Measurements from ENCODE around the gene CLEC7A.
A peak's percentile ranks its signal among the peaks of the same experiment; 100 is the strongest.

The CLEC7A gene

DNA sequence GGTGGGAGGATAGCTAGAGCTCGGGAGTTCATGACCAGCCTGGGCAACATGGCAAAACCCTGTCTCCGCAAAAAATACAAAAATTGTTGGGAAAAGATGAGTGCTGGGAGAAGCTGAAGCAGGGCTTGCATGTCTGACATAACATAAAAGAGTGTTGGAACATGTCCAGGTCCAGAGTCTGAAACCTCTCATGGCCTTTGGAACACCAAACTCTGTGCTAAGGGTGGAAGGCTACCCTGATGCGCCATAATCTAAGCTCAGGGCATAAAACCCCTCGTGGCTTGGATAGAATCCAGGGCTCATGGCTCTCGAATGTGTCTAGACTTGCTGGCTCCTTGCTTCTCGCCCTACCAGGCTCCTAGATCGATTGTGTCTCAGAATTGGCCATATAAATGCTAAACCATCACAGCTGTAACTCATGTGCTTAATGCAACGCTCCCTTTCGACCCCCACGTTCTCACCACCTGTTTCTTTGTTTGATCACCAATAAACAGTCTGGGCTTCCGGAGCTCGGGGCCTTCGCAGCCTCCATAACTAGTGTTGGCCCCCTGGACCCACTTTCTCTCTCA, 6.7 kb upstream of the CLEC7A start:
- DNase-seq = peak; percentile 3

DNA sequence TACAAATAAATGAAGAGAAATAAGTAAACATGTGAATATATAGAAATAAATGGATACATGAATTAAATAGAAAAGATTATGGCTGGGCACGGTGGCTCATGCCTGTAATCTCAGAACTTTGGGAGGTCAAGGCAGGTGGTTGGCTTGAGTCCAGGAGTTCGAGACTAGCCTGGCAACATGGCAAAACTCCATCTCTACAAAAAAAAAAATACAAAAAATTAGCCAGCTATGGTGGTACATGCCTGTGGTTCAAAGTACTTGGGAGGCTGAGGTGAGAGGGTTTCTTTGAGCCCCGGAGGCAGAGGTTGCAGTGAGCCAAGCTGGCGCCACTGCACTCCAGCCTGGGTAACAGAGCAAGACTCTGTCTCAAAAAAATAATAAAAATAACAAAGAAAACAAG, 5.1 kb upstream of the CLEC7A start:
- no peak for DNase-seq

DNA sequence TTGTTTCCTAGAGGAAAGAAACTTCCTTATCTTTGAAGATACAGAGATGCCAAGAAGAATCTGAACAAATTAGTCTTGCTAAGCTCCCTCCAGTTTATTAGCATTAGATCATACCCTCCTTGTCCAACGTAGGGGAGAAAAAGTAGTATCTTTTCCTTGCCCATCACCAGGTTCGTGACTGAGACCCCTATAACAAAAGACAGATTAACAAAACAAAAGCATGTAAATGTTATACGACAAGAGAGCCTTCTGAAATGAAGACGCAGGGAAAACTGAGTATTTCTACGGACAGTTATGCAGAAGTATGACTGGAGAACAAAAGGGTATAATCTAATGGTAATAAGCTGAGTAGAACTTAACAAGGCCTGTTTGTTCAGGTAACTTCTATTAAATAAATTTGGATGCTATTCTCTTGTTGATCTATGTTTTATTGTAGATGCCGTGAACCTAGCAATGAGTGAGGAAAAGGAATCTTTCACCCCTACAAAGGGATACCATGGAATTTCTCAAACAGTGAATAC, 2.9 kb upstream of the CLEC7A start:
- DNase-seq = no peak

DNA sequence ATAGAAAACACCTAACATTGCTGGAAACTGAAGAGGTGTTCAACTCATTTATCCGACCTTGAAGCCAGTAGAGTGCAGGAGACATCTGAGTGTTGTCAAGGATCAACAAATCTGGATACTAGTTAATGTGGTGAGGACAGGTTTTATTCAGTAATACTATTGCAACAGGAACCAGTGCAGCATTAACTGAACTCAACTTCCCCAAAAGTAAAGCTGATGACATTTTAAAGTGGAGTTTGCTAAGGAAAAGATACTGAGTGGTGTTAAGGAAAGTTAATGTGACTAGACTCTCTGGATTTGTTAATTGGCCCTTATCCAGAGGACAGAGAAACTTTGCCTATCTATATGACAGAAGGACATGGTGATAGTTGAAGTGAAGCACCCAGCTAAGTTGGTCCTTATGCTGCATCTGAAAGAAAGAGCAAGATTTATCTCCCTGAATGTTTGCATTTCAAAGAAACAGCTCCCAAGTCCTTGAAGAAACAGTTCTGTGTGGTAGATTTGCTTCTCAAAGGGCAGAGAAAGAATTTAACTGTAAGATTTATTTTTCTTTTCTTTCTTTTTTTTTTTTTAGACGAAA, 1.2 kb upstream of the CLEC7A start:
- no peak for DNase-seq

DNA sequence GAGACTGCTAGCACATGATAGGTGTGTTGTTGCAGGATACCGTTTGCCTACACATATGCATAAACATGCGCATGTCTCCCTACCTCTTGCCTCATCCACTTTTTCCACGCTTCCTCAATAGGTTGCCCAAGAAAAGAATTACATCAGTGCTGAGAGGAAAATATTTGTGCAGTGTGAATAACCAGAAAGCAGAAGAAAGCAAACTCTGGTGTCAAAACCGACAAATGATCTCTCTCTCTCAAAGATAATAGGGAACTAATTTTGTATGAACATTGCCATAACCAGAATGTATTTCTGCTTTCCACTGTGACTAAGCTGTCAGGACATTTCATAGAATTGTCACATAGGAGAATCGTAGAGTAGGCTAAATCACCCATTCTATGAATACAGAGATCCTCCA, 1.3 kb downstream of the CLEC7A start:
- DNase-seq = no peak

DNA sequence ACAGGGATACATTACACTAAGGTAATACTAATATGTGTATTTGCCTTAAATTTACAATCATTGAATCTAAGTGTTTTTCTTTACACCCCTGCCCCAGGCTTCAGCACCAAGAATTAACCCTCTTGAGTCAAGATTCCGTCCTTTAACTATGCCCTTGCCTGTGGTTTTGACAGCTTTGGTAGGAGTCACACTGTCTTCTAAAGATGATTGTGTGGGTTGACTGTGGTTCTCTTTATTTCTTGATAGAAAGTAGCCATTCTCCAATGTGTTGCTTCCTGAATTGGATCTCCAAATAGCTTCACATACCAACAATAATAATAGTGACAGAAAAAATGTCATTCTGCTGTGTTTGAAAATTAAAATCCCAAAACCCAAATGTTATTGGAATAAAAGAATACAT, 3.6 kb downstream of the CLEC7A start:
- no peak for DNase-seq

DNA sequence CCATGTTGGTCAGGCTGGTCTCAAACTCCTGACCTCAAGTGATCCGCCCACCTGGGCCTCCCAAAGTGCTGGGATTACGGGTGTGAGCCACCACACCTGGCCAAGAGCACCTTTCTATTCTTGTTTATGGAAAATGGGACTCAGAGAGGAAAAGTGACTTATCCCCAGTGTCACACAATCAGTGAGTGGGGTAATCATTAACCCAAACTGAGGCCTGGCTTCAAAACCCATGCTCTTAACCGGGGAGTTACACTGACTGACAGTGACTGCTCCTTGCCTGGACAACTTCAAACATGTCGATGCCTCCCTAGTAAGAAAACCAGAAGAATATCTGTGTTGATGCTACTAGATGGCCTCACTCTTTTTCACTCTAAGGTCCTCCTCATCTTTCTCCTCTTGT, 7.3 kb downstream of the CLEC7A start:
- no peak for DNase-seq

DNA sequence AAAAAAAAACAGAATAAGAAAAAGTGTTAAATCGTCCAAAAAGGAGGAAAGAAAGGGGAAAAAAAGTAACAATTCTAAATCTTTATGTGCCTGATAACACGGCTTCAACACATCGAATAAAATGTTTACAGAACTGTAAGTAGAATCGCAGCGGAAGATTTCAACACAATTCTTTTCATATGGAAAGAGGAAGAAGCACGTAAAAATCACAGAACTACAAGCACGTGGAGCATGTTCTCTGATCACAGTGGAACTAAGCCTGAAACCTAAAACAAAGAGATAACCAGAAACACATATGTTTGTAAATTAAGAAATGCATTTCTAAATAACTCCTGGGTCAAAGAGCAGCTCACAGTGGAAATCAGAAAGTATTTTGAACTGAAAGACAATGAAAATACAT, 8.7 kb downstream of the CLEC7A start:
- no peak for DNase-seq

DNA sequence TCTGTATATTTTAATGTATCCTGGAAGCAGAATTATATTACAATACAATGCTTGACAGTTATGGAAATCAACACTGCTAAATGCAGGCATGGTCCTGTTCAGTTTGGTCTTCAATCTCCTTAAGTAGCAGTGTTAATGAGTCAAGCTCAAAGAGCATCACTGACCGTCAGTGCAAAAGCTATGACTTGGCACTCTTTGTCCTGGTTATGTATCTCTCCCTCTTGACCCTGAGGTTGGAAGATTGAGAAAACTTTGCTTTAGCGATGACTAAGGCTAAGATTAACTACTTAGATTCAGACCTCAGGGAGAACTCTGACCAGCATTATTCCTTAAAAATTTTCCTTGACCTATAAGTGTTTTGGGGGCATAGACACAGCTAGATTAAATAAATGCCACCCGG, 10.9 kb downstream of the CLEC7A start:
- no peak for DNase-seq

DNA sequence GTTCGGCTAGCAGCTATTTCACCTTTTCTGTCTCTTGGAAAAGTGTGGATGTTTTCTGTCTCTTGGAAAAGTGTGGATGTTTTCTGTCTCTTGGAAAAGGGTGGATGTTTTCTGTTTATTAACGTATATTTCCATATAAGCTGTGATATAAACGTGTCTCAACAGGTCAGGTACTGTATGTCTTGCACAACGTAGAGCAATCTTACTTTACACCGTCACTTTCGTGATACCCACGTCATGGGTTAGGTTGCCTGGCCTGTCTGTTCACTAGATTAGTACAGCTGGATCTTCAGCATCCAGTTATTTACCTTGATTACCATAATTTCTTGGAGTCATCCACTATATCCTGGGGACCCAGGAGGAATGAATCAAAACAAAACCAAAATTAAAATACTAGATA, 14.1 kb downstream of the CLEC7A start:
- DNase-seq = no peak

DNA sequence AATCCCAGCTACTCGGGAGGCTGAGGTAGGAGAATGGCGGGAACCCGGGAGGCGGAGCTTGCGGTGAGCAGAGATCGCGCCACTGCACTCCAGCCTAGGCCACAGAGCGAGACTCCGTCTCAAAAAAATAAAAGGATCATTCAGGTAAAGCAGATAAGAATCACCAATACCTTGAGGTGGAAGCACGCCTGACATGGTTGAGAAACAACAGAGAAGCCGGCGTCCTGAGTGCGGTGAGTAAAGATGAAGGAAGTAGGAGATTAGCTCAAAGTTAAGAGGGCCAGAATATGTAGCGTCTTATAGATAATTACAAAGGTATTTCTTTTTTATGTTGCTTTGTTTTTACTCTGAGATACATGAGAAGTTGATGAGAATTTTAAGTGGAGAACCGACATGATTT, 14.7 kb downstream of the CLEC7A start:
- DNase-seq = no peak

DNA sequence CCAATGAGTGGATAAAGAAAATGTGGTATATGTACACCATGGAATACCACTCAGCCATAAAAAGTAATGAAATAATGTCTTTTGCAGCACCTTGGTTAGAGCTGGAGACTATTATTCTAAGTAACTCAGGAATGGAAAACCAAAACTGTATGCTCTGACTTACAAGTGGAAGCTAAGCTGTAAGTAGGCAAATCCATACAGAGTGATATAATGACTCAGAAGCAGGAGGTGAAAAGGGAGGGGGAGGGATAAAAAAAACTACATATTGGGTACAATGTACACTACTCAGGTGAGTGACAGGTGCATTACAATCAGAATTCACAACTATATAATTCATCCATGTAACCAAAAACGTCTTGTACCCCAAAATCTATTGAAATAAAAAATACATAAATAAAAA, 16.1 kb downstream of the CLEC7A start:
- DNase-seq = no peak

DNA sequence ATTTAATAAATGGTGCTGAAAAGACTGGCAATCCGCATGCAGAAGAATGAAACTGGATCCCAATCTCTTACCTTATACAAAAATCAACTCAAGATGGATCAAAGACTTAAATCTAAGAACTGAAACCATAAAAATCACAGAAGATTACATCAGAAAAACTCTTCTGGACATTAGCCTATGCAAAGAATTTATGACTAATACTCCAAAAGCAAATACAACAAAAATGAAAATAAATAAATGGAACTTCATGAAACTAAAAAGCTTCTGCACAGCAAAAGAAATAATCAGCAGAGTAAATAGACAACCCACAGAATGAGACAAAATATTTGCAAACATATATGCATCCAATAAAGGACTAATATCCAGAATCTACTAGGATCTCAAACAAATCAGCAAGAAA, 16.9 kb downstream of the CLEC7A start:
- no peak for DNase-seq

DNA sequence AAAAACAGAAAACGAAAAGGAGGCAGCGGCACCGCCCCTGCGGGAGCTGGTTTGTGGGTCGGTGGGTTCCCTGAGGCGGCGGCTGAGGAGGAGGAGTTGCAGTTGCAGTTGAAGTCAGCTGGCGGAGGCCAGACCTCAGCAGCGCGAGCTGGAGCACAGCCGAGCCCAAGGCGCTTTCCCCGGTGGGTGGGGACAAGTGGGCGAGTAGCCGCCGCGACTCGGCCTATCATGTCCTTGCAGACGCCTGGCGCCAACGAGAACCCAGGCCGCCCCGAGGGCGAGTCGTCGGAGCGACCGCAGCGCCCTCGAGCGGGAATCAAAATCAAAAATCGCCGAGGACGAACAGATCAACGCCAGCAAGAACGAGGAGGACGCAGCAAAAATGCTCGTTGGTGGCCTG, 18.5 kb downstream of the CLEC7A start:
- no peak for DNase-seq

DNA sequence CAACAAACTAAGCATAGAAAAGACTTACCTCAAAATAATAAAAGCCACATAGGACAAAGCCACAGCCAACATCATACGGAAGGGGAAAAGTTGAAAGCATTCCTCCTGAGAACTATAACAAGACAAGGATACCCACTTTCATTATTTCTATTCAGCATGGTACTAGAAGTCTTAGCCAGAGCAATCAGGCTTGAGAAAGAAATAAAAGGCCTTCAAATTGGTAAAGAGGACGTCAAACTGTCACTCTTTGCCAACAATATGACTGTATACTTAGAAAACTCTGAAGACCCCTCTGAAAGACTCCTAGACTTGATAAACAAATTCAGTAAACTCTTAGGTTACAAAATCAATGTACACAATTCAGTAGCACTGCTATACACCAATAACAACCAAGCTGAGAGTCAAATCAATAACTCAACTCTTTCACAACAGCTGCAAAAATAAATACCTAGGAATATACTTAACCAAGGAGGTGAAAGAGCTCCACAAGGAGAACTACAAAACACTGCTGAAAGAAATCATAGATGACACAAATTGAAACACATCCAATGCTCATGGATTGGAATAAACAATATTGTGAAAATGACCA, 19.6 kb downstream of the CLEC7A start:
- no peak for DNase-seq

DNA sequence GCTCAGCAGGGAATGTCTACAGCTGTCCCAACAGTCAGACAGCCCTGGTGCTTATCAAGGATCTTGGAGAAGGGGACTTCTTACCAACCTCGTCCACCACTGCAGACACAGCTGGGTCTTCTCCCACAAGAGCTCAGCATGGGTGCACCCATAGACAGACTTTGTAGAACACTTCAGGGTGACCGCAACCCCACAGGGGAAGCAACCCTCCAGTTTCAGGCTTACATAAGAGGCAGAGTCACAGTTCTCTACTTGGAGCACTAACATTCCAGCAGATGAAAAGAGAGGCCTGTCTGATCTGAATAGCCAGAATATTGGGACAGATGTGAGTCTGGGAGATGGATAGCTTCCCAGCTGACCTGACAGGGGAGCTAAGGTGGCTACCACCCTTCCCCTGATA, 27.7 kb downstream of the CLEC7A start:
- no peak for DNase-seq

DNA sequence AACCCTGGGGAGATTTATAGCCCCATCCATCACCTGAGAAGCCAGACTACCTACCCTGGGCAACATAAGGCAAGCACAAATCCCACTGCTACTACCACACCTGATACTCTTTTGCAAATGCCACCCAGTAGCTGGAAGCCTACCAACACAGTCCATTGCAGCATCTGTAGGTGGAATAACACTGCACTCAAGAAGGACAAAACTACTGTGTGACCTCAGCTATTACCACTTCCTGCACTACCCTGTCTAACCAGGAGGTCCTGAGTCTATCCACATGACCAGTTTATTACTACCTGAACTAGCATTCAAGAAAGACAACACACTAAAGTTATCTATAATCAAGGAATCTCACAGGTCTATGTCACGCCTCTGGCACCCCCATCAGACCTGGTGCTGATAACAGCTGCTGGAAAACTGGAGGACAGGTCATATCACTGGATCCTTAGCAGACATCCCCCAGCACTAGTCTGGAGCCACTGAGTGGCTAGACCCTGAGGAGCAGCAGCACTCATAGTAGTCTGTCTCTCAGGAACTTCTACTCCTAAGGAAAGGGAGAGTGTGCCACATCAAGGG, 28.3 kb downstream of the CLEC7A start:
- DNase-seq = no peak

DNA sequence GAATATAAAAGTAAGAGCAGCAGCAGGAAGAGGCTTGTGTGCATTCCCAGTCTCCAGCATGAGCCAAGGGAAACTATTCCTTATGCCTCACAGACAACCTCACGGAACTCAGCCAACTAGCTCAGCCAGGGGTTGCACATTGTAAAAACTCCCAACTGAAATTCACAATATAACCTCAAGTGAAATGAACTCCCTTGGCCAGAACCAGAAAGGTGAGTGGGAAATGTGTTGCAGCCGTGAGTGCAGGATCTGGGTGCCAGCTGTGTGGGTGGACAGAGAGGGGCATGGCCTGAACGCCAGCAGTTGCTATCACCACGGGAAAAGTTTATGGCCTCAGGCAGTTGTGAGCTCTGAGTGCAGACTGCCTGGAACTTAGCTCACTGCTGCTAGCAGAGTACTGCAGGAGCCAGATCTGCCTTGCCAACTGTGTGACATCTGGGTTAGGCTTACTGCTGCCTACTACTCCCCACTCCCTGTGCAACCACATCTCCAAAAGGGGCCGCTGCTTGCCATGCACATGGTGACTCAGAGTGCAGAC, 28.9 kb downstream of the CLEC7A start:
- DNase-seq = no peak

DNA sequence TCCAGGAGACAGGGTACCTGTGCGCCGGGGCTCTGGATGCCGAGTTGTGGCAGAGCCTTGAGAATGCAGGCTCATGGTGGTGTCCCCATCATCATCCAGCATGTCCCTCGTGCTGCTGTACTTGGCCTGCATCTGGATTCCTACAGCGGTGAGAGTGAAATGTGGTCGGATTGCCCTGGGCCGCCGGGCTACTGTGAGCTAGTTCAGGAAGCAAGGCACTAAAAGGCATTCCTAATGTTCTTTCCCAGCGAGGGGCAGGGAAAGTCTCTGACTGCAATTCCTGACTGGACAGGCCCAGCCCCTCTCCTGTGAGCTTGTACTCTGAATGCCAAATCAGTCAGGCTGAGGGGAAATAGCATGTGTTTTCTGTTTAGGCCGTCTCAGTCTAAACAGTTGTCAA, 31.2 kb downstream of the CLEC7A start, which contains the start of gene CLEC1A:
CLEC1A (minus strand) TSS at position 195 of the 400 bp plus-strand sequence; CDS start at position 132, 63 bp downstream.
- no peak for DNase-seq

DNA sequence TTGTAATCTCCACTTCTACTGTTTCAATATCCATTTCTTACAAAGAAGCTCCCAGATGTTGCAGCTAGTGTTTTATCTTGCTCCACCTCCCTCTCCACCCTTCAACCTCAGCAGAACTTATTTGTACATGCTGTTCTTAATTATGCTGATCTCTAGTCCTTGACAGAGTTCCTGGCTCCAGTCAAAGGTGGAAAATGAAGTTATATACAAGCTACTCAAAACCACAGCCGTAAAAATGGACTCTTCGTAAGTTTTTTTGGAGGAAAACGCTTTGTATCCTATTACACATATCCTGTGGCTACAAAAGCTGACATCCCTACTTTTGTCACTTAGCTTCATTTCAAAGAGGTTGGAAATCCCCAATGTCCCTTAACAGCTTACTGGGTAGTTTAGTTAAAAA, 32.5 kb downstream of the CLEC7A start:
- DNase-seq = no peak

DNA sequence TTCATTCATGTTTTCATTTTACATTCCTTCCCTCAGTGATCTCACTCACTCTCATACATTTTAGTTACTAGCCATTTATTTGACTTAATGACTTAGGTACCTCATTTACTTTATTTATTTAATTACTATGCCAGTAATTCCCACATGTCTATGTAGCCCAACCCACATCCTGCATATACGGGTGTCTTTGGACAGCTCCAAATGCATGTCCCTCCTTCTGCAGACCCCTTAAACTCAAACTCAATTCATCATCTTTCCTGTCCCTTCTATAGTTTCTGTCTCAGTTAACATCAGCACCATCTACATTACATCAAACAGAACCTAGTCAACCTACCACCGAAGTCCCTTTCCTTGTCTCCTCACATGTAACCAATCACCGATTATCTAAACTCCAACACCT, 34.0 kb downstream of the CLEC7A start:
- DNase-seq = no peak

DNA sequence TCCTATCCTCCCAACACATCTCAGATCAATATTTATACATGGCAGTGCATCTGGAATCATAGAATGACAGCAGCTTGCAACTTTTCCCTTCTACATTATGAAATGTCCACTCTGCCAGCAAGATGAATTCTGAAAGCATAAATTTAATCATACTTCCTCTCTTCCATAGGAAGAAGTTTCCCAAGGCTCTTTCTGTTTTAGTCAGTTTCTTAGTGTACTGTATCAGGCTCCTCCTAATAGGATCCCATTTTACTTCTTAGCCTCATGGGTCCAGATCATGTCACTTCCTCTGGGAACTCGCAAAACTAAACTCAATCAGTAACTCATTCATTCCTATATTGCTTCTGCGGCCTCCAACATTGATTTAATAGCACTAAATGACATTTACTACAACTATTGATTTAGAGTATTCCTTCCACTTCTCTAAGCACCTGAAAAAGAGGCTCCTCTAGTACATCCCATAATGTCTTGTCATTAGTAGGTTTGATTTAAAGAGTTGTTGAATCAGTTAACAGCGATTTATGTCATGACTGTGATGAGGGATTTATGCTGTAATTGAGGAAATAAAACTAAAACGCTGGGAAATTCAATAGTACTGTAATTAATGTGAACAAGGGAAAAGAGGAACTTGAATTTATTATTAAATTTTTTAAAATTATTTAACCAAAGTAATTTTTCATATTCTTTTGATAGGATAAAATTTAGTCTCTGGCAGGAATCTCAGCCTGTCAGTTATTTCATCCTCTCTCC, 35.2 kb downstream of the CLEC7A start:
- DNase-seq = no peak

All from NCI-H69 (cell line).